Gastroesophageal sphincter (tissue), 3 donors: ENCODE measurements around the gene DLAT.

Source experiments
- POLR2A ChIP-seq, 2 donors: fragments of 450-650 bp; IDR thresholded peaks; one replicate each; pipeline ENCODE4 v1.6.1; 2017; ENCODE audit warnings: antibody characterized with exemption in 2 of 2, mild to moderate bottlenecking in 2 of 2, moderate library complexity in 1 of 2
- TF ChIP-seq, protein P1 (sequence below), 4 experiments: fragments of 200-600 bp in 2 of 4; fragments of 450-650 bp in 2 of 4; sonication (generic) in 1 of 4; IDR thresholded peaks; one replicate each; pipeline ENCODE4 v1.5.1; 2017 to 2019; ENCODE audit warnings: antibody characterized with exemption in 4 of 4, mild to moderate bottlenecking in 2 of 4, moderate library complexity in 2 of 4

DNA sequence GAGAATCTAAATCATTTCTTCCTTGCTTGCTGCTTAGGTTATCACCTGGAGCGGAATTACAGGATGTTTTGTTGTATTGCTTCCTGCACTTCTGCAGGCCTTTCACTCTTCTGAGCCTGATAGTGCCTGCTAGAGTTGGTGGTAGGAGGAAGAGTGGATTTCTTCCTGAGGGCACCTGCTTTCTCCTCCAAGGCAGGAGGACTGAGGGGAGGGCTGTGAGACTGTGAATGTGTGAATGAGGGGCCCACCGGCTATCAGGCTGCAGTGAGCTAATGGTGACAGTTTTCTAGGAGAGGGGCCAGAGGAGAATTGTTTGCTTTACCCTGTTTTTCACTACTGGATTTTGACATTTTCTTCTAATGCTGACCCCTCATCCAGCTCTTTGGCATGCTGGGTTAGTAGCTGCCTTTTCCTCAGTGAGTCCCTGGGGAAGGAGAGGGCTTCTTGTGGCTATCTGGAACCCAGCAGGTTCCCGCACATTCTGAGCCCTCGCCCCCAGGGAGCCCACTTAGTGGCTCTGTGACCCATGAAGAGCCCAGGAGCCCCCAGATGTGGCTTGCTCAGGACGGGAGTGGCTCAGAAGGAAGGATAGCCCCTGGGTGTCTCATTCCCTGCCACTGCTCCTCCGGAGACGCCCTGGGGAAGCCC is 49.0 kb upstream of the DLAT start:
- TF ChIP-seq, protein P1, sequence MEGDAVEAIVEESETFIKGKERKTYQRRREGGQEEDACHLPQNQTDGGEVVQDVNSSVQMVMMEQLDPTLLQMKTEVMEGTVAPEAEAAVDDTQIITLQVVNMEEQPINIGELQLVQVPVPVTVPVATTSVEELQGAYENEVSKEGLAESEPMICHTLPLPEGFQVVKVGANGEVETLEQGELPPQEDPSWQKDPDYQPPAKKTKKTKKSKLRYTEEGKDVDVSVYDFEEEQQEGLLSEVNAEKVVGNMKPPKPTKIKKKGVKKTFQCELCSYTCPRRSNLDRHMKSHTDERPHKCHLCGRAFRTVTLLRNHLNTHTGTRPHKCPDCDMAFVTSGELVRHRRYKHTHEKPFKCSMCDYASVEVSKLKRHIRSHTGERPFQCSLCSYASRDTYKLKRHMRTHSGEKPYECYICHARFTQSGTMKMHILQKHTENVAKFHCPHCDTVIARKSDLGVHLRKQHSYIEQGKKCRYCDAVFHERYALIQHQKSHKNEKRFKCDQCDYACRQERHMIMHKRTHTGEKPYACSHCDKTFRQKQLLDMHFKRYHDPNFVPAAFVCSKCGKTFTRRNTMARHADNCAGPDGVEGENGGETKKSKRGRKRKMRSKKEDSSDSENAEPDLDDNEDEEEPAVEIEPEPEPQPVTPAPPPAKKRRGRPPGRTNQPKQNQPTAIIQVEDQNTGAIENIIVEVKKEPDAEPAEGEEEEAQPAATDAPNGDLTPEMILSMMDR (IDR thresholded peaks at IDR 0.05) = no peak
- no peak for TF ChIP-seq POLR2A (IDR thresholded peaks at IDR 0.05)
